Measurements from ENCODE around the gene CD99.
"Not testable (repeated sequence)": the region's sequence is repeated elsewhere in the genome, so short reads cannot be mapped to it uniquely, and the experiment has no call there.

CD99 gene

DNA sequence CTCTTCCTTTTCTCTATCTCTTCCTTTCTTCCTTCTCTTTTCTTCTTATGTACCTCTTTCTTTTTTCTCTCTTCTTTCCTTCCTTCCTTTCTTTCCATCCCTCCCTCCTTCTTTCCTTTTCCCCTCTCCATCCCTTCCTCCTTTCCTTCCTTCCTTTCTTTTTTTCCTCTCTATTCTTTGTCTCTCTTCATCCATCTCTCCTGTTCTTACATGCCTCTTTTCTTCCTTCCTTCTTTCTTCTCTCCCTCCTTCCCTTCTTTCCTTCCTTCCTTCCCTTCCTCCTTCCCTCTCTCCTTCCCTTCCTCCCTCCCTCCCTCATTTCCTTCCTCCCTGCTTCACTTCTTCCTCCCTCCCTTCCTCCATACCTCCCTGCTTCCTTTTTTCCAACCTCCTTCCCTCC, 41.6 kb downstream of the CD99 start:
- no peak for DNase-seq

DNA sequence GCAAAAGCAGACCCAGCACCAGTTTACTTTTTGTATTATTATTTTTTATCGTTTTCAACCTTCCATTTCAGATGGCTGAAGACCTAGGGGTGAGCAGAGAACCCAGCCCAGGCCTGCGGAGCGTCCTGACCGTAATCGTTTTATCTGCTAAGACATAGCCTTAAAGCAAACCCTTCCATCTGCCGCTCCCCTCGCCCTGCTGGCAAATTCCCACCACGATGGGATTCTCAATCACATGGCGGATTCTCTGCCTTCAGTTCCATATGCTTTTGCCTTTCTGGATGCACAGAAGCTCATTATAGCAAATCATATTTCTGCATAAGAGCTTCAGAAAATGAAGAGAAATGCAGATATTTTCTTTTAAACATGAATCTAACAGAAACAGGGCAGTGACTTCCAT, 42.2 kb downstream of the CD99 start:
- DNase-seq = no peak

DNA sequence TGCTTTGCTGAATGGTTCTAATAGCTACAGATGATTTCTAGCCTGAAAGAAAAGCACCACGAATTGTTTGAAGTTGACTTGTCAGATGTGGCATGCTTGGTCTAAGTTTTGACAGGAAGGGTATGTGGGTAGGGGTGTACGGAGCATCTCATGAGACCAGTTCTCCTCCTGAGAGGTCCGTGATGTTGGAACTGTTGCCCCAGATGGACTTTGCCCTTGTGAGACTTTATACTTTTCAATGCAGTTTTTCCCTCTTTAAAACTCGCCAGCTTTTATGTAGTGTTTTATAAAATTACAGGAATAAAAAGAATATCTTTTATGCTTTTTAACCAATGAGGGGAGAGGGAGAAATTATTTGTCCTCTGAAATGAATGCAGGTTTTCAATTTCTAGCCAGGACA, 44.2 kb downstream of the CD99 start:
- DNase-seq = no peak

DNA sequence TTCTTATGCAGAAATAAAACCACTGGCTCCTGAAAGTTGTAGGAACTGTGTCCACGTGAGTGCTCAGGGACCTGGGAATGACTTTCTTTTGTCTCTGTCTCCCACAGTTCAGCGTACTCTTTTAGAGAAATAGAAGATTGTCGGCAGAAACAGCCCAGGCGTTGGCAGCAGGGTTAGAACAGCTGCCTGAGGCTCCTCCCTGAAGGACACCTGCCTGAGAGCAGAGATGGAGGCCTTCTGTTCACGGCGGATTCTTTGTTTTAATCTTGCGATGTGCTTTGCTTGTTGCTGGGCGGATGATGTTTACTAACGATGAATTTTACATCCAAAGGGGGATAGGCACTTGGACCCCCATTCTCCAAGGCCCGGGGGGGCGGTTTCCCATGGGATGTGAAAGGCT, 49.6 kb downstream of the CD99 start:
- no peak for DNase-seq

DNA sequence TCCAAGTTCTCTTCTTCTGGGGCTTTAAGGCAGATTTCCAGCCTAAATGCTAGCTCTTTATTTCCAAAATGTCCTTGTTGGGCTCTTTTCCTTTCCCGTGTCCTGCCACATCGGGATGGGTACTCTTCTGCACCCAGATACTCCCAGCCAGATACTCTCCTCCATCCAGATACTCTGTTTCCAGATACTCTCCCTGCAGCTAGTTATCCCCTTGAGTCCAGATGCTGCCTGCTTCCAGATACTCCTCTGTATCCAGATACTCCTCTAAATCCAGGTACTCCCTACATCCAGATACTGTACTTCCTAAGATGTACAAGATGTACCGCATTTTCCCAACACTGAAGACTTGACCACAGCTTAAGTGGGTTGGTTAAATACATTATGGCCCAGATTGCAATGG, 50.3 kb downstream of the CD99 start:
- no peak for DNase-seq

DNA sequence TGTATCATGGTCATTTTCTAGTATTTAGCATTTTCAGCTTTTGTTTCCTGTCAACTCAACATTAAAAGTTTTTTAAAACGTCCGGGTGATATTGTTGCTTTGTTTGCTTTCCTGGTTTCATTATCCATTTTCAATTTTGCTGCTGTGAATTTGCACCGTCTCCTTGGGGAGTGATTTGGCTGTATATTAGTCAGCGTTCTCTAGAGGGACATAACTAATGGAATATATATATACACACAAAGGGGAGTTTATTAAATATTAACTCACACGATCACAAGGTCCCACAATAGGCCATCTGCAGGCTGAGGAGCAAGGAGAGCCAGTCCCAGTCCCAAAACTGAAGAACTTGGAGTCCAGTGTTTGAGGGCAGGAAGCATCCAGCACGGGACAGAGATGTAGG, 55.2 kb downstream of the CD99 start:
- DNase-seq = not testable (repeated sequence)

DNA sequence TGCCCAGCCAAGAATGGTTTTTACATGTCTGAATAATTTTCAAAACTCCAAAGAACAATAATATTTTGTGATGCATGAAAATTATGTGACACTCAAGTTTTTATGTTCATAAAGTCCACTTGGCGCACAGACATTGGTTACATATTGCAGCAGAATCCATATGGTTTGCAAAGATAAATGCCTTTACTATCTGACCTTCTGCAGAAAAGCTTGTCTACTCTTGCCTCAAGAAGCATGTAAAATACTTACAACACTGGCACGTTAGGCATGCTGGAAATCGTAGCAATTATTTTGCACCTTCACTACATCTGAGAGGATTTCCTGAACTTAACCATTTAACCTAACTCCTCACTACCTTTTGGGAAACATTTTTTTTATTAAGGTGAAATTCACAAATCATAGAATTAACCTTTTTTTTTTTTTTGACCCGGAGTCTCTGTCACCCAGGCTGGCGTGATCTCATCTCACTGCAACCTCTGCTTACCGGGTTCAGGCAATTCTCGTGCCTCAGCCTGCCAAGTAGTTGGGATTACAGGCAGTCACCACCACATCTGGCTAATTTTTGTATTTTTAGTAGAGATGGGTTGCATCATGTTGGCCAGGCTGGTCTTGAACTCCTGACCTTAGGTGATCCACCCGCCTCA, 57.2 kb downstream of the CD99 start:
- DNase-seq = no peak

DNA sequence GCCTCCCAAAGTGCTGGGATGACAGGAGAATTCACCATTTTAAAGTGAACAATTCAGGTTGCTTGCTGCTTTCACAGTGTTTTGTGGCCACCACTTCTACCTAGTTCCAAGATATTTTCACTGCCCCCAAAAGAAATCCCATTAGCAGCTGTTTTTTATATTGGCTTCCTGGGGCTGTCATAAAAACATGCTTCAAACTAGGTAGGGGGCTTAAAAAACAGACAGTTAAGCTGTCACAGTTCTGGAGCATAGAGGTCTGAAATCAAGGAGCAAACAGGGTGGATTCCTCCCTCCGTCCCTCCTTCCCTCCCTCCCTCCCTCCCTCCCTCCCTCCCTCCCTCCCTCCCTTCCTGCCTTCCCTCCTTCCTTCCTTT, 57.7 kb downstream of the CD99 start:
- no peak for DNase-seq

DNA sequence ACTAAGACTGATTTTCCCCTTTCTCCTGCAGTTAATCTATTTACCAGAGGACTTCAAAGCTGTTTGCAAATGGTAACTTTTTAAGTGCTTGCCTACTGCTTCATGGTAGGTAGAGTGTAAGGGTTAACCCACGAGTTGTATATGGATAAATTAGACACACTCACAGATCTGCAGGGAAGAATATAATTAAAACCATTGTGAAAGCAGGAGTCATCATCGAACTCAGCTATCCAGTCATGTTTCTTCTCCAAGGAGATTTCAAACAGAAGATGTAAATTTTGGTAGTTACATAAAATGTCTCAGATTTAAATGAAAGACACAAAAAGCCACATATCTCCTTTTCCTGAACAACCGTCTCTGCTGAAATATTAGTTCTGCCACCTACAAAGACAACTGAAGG, 60.2 kb downstream of the CD99 start:
- DNase-seq = no peak

DNA sequence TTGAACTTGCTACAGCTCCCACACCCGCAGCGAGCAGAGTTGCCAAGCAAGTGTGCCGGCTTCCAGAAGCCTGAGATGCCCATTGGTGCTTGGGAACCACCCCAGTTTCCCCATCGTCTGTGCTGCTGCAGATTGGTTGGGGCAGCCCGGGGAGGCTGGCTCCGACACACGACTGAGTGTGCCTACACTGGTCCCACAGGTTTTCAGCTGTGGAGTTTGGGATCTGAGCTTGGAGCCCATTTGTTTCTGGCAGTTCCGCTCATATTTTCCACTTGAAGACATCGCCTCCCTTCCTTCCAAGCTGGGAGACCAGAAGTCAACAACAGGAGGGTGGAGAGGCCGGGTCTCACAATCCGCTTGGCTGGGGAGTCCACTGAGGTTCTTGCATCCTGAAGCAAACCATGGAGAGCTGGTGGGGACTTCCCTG, 60.8 kb downstream of the CD99 start, which contains the start of gene XG:
TSS of gene XG (plus strand) at position 167 of the 427 bp plus-strand sequence. CDS start at position 402, 235 bp downstream.
- not testable (repeated sequence) for DNase-seq

DNA sequence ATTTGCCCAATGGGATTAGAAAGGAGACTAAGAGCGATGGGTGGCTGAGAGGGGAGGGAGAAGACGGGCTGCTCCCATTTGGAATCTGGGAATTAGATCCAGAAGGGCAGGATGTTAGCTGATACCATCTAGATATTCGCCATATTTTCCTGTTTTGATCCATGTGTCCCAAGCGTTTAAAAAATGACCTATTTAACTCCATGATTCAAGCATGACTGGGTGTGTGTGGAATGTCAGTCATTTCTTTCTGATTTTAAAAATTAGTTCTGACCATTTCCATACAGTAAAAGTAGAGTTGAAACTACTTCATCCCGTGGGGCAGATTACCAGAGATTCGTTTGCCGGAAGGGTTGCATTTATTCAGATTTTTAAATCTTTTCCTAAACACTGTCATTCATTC, 61.3 kb downstream of the CD99 start:
- not testable (repeated sequence) for DNase-seq

DNA sequence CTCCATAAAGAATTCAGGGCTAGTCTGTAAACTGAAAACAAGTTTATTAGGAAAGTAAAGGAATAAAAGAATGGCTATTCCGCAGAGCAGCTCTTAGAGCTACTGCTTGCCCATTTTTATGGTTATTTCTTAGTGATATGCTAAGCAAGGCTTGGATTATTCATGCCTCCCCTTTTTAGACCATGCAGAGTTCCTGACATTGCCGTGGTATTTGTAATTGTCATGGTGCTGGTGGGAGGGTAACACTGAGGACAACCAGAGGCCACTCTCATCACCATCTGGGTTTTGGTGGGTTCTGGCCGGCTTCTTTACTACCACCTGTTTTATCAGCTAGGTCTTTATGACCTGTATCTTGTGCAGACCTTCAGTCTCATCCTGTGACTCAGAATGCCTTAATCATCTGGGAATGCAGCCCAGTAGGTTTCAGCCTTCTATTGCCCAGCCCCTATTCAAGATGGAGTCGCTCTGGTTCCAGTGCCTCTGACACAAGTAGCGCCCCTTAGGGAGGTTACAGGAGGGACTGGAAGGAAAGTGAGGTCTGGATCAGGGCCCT, 64.1 kb downstream of the CD99 start:
- DNase-seq = not testable (repeated sequence)

DNA sequence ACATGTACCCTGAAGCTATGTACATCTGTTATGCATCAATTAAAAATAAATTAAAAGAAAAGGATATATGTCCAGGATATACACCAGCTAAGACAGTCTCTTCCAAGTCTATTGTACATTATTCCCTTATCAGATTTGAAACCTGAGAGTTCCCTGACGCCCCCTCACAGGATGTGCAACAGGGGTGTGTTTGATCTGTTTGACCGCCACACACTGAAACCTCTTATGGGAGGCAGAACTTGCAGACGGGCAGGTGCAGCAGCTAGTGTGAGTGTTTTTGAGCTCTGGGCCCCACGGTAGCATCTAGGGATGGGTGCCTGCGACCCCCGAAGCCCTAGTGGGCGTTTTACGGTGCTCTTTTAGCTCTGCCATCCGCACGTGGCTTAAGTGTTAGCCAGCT, 65.5 kb downstream of the CD99 start:
- no peak for DNase-seq

DNA sequence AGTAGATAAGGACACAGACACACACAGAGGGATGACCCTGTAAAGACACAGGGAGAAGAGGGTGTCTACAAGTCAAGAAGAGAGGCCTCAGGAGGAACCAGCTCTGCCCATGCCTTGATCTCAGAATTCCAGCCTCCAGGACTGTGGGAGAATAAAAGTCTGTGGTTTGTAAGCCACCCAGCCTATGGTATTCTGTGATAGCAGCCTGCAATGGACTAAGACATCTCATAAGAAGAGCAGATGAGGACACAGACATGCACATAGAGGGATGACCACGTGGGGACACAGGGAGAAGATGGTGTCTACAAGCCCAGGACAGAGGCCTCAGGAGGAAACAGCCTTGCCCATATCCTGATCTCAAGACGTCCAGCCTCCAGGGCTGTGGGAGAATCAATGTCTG, 70.2 kb downstream of the CD99 start:
- no peak for DNase-seq

DNA sequence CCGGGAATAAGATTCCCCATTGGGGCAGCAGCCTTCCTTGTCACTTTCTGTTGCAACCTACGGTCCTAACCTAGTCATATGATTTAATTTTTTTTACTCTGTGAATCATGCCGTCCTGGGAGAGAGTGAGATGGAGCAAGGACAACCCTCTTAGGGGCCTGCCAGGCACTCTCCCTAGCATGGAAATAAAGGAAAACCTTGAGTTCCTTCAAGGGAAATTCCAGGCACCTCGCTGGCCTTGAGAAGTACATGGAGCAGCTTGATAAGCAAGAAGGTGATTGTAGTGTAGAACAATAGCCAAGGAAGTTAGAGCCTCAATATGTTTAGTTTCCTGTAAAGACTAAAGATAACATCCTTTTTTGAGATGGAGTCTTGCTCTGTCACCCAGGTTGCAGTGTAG, 71.6 kb downstream of the CD99 start:
- not testable (repeated sequence) for DNase-seq

DNA sequence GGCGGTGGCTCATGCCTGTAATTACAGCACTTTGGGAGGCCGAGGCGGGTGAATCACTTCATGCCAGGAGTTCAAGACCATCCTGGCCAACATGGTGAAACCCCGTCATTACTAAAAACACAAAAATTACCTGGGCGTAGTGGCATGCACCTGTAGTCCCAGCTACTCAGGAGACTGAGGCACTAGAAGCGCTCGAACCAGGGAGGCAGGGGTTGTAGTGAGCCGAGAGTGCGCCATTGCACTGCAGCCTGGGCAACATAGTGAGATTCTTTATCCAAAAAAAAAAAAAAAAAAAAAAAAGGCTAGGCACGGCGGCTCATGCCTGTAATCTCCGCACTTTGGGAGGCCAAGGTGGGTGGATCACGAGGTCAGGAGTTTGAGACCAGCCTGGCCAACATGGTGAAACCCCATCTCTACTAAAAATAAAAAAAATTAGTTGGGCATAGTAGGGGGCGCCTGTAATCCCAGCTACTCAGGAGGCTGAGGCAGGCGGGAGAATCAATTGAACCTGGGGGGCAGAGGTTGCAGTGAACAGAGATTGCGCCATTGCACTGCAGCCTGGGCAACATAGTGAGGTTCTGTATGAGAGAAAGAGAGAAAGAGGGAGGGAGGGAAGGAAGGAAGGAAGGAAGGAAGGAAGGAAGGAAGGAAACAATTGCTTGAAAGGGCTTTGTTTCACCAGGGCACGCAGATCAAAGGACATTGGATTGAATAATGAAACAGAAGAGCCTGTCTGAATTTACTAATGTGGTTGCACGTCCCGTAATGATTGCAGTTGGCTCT, 73.9 kb downstream of the CD99 start:
- not testable (repeated sequence) for DNase-seq

DNA sequence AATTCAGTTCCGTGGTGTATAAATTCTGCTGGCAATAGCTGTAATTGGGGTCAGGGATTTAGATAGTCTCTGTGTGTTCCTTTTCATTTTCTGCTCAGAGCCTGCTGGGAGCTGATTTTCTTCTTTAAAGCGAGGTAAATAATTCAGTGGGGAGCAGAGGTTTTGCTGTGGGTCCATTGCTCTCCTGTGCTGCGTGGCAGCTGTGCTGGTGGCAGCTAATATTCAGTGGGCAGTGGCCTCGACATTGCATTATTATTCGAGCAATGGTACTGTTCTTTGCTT, 74.4 kb downstream of the CD99 start:
- no peak for DNase-seq

DNA sequence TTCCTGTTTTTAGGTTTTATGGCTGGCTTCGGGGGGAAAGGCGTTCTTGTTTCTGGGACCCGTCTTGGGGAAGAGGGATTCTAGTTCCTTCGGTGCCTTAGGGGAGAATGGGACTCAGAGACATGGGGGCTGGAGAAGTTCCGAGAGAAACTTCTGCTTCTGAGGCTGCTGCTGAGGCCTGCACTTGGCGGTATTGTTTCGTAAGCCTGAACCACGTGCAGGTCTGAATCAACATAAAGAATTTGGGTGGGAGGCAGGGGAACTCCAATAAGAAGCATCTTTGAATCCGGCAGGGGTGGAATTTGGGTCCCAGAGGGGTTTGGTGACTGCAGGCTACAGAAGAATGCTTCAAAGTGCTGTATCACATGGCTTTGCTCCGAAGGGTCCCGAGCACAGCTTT, 75.8 kb downstream of the CD99 start:
- no peak for DNase-seq

DNA sequence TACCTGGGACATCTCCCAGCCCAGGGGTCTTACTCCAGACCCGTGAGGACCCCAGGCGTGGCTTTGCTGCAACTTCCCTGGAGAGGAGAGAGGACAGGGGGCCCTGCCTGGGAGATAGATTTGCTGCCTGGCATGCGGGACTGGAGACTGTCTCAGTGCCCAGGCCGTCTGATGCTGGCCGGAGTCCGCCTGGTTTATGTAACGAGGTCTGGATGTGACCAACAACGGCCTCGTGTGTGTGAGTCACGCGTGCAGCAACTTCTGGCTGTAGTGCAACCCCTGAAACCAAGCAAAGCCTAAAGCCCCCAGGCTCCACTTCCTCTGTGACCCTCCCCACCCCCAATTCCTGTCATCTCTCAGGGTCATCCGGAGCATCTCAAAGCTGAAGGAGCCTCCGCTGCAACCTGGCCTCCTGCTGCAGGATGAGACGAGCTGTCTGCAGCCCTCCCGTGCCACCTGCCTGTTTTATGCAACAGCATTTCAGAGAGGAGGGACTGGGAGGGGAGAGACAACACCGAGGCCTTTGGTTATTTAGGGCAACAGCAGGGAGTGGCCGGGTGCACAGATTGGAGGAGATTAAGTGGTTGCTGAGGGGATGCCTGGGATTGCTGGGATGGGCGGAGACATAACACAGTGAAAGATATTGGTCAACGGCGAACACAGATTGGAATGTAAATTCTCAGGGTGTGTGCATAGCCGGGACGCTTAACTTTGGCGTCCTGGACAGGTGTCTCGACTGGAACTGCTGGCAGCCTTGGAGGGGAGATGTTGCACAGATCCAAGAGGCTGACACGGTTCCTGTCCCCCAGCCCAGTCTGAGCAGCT, 76.7 kb downstream of the CD99 start:
- DNase-seq = no peak

DNA sequence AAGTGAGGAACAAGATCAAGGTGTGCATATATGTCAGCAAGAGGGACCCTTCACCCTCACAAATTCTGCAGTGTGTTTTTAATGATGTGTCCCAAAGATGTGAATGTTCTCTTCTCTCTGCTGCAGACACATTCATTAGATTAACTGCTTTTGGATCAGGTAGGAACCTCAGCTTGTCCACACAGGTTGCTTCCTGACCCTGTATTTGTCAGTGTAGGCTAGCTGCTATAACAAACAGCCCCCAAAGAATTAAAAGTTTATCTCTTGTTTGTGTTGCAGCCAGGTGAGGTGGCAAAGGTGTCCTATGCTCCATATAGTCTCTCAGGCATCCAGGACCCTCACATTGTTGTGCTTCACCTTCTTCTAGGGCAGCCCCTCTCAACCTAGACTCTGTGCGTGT, 78.5 kb downstream of the CD99 start:
- DNase-seq = no peak

DNA sequence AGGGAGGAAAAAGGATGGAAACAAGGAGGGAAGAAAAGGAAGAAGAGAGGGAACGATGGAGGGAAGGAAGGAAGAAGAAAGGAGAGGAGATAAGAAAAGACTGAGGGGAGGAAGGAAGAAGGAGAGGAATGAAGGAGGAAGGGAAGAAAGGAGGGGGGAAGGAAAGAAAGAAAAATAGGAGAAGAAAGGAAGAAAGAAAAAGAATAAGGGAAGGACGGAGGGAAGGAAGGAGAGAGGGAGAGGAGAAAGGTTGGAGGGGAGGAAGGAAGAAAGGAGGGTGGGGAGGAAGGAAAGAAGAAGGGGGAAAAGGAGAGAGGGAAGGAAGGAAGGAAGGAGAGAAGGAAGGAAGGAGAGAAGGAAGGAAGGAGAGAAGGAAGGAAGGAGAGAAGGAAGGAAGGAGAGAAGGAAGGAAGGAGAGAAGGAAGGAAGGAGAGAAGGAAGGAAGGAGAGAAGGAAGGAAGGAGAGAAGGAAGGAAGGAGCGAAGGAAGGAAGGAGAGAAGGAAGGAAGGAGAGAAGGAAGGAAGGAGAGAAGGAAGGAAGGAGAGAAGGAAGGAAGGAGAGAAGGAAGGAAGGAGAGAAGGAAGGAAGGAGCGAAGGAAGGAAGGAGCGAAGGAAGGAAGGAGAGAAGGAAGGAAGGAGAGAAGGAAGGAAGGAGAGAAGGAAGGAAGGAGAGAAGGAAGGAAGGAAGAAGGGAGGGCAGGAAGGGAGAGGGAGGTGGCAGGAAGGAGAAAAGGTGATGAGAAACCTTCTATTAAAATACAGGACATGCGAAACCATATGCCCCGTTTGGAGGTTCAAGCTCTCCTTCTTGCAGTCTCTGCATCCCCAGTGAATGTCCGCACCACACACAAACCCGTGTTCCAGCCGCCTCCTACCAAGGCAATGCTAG, 82.3 kb downstream of the CD99 start:
- not testable (repeated sequence) for DNase-seq

DNA sequence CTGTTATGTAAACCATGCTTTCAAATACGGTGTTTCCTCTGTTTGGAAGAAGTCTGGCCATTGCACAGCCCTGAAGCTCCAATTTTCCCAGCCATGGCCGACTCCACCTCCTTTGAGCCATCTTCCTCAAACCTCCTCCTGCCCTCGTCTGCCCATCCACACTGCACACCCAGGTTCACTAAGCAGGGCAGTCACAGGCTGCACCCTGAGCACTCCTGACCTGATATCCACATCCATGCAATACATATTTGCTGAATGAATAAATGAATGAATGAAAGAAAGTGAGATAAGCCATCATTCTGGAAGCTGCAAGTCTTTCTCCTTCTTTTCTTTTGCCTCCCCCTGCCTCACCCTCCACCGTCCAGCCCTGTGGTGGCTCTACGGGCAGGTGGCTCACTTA, 83.0 kb downstream of the CD99 start:
- no peak for DNase-seq

DNA sequence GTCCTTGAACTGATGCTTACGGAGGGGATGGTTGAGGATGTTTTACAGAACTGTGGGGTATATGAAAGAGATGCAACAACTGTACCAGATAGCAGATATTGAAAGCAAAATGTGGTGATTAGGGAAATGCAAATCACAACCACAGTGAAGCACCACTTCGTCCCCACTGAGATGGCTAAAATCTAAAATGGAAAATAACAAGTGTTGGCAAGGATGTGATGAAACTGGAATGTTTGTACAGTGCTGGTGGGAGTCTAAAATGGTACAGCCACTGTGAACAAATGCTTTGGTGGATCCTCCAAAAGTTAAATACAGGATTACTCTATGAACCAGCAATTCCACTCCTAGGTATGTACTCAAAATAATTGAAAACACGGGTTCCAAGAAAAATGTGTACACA, 83.7 kb downstream of the CD99 start:
- no peak for DNase-seq

Data from activated CD4-positive, alpha-beta T cell treated with anti-CD3 and anti-CD28 coated beads, Interleukin-2, amount 50 U/mL, for 16 hours (primary cell).